PC-3 (cell line): Measurements from ENCODE around the gene EVA1B. TPM values are rescaled to one million over a fixed set of nuclear protein-coding genes. Genes with fewer than 3 reads are reported as not detected.
A peak's percentile ranks its signal among the peaks of the same experiment; 100 is the strongest.

Source experiments
- ATAC-seq: fragments of 200-7000 bp; cut with Tn5 transposase; 2 replicates; pipeline ENCODE4 v1.9.1; 2020; ENCODE audit warnings: mild to moderate bottlenecking, moderate library complexity
- BruUV-seq: library from RNA; stranded (reverse); fragments of 400-500 nt; replicated peaks from 2 replicates; lab custom pipeline; 2021; lab: Mats Ljungman, UMichigan
- CTCF ChIA-PET: fragments of 300-600 bp; sonication (Branson Sonifier 250); formaldehyde crosslinking; loops from one replicate; lab custom pipeline; 2022; ENCODE audit warnings: antibody characterized with exemption; lab: Charles Lee
- POLR2A ChIA-PET: fragments of 300-600 bp; sonication (Branson Sonifier 250); formaldehyde crosslinking; loops from one replicate; lab custom pipeline; 2022; ENCODE audit warnings: antibody characterized with exemption; ENCODE audit not compliant: unreplicated experiment; lab: Charles Lee
- DNase-seq: peaks from one replicate; pipeline ENCODE4 v3.0.0-alpha.2; 2015
- H2AFZ ChIP-seq: fragments of 300-600 bp; sonication (generic); 2 replicates; pipeline ENCODE4 v1.6.0; 2016; ENCODE audit warnings: antibody characterized with exemption, low read length
- H3F3A ChIP-seq: fragments of 300-600 bp; sonication (generic); one replicate; pipeline ENCODE4 v1.6.0; 2017; ENCODE audit warnings: antibody characterized with exemption, low read length, control low read depth, mild to moderate bottlenecking; ENCODE audit not compliant: unreplicated experiment
- H3K27ac ChIP-seq: fragments of 300-600 bp; sonication (generic); 2 replicates; pipeline ENCODE4 v1.5.1; 2016; ENCODE audit warnings: mild to moderate bottlenecking, low read length
- H3K27me3 ChIP-seq: fragments of 300-600 bp; sonication (generic); 2 replicates; pipeline ENCODE4 v1.6.1; 2016; ENCODE audit warnings: low read length, mixed read lengths
- H3K36me3 ChIP-seq: fragments of 300-600 bp; sonication (generic); 2 replicates; pipeline ENCODE4 v1.6.1; 2016; ENCODE audit warnings: low read depth, mixed run types, low read length, mixed read lengths
- H3K4me1 ChIP-seq: fragments of 300-600 bp; sonication (generic); 2 replicates; pipeline ENCODE4 v1.5.1; 2016; ENCODE audit warnings: low read length; ENCODE audit not compliant: insufficient read depth
- H3K4me2 ChIP-seq: fragments of 300-600 bp; sonication (generic); 2 replicates; pipeline ENCODE4 v1.6.0; 2016; ENCODE audit warnings: low read length
- H3K4me3 ChIP-seq: fragments of 300-600 bp; sonication (generic); 2 replicates; pipeline ENCODE4 v1.5.1; 2016; ENCODE audit warnings: mild to moderate bottlenecking, low read length, mixed read lengths
- H3K79me2 ChIP-seq: fragments of 300-600 bp; sonication (generic); 2 replicates; pipeline ENCODE4 v1.6.1; 2017; ENCODE audit warnings: low read length, mixed read lengths
- H3K9ac ChIP-seq: fragments of 300-600 bp; sonication (generic); 2 replicates; pipeline ENCODE4 v1.6.0; 2016; ENCODE audit warnings: mild to moderate bottlenecking, low read length
- H3K9me2 ChIP-seq: fragments of 300-600 bp; sonication (generic); replicated peaks from 2 replicates; pipeline ENCODE4 v1.6.1; 2016; ENCODE audit warnings: mixed run types, low read length, mixed read lengths
- H3K9me3 ChIP-seq: fragments of 300-600 bp; sonication (generic); 2 replicates; pipeline ENCODE4 v1.6.1; 2016; ENCODE audit warnings: low read length, mixed read lengths
- H4K20me1 ChIP-seq: fragments of 300-600 bp; sonication (generic); 2 replicates; pipeline ENCODE4 v1.6.1; 2016; ENCODE audit warnings: low read length, mixed read lengths
- CTCF ChIP-seq: fragments of 300-600 bp; sonication (generic); conservative IDR thresholded peaks from 2 replicates; pipeline ENCODE4 v1.5.1; 2017; ENCODE audit warnings: antibody characterized with exemption, low read depth, mild to moderate bottlenecking, low read length
- EZH2 ChIP-seq: fragments of 300-600 bp; sonication (generic); IDR thresholded peaks from one replicate; pipeline ENCODE4 v1.6.1; 2017; ENCODE audit warnings: antibody characterized with exemption, mild to moderate bottlenecking, low read length; ENCODE audit not compliant: unreplicated experiment
- EZH2phosphoT487 ChIP-seq: fragments of 300-600 bp; sonication (generic); IDR thresholded peaks from 2 replicates; pipeline ENCODE4 v1.6.1; 2018; ENCODE audit warnings: mild to moderate bottlenecking, antibody characterized with exemption, low read length, borderline replicate concordance
- intact Hi-C: fragments of 100-400 bp; cut with micrococcal nuclease; formaldehyde crosslinking; loops from 2 replicates; pipeline ENCODE4 v1.9.0; 2023
- total RNA-seq: library from RNA; depleted of rRNA; stranded (reverse); fragments of >200 nt; gene quantifications from 2 replicates; pipeline ENCODE4 v1.2.3, GENCODE V29; 2014

The EVA1B gene
- total RNA-seq, 1 experiment from 2014 or later = 89.1 TPM

- TF ChIP-seq EZH2phosphoT487 (no peak), EZH2 (no peak), CTCF (no peak)
- Histone ChIP-seq H3K79me2 (no peaks in the 10 kb centered on the region), H3K4me1 (peaks cover 22% of the 10 kb centered on the region), H4K20me1 (no peaks in the 10 kb centered on the region), H3K27me3 (no peaks in the 10 kb centered on the region), H3K4me2 (peak overlapping the region; percentile 95), H3K9me2 (no peaks in the 10 kb centered on the region), H3F3A (no peaks in the 10 kb centered on the region), H3K9ac (peak overlapping the region; percentile 46; the same call in 1 of the 2 replicates), H3K27ac (no peak overlapping the region), H3K36me3 (no peaks in the 10 kb centered on the region), H2AFZ (peak overlapping the region; percentile 67), H3K4me3 (peak overlapping the region; percentile 79), H3K9me3 (no peaks in the 10 kb centered on the region)
- DNase-seq (no peak), ATAC-seq (peak; percentile 71)
- BruUV-seq = no TSS peak
- intact Hi-C loops = no loop called here
- CTCF ChIA-PET = no interaction called here
- POLR2A ChIA-PET = no interaction called here
These were observed 434 bp downstream of the EVA1B start for GRCh38 chr1:36322786-36323635.

- Histone ChIP-seq H3K27ac (no peak overlapping the region), H3K9me2 (no peaks in the 10 kb centered on the region), H3K9me3 (no peaks in the 10 kb centered on the region), H3K27me3 (no peaks in the 10 kb centered on the region), H3K9ac (no peak overlapping the region), H3K4me1 (peaks cover 16% of the 10 kb centered on the region), H3K4me3 (no peak overlapping the region), H3K36me3 (no peaks in the 10 kb centered on the region), H3F3A (no peaks in the 10 kb centered on the region), H2AFZ (no peak overlapping the region), H3K79me2 (no peaks in the 10 kb centered on the region), H4K20me1 (no peaks in the 10 kb centered on the region), H3K4me2 (peak overlapping the region; percentile 95; the same call in 1 of the 2 replicates)
- DNase-seq (no peak), ATAC-seq (no peak)
- BruUV-seq = TSS peak; percentile 36
- intact Hi-C loops = no loop called here
- TF ChIP-seq EZH2phosphoT487 (no peak), CTCF (no peak), EZH2 (no peak)
- ChIA-PET POLR2A (no interaction called here), CTCF (interaction anchor here (0.6 kb wide), 1 partner anchor 22 kb away, joined by 3 read pairs; no protein-coding TSS in a partner anchor)
These were observed 1.2 kb downstream of the EVA1B start for GRCh38 chr1:36322041-36322785.
